ENCODE data around the gene NYAP1. TPM values are rescaled to one million over a fixed set of nuclear protein-coding genes. Genes with fewer than 3 reads are reported as not detected.
"Not testable (repeated sequence)": the region's sequence is repeated elsewhere in the genome, so short reads cannot be mapped to it uniquely, and the experiment has no call there.

The NYAP1 gene
- total RNA-seq, 2 donors from 2014 or later = 0.92 to 0.95 TPM

DNA sequence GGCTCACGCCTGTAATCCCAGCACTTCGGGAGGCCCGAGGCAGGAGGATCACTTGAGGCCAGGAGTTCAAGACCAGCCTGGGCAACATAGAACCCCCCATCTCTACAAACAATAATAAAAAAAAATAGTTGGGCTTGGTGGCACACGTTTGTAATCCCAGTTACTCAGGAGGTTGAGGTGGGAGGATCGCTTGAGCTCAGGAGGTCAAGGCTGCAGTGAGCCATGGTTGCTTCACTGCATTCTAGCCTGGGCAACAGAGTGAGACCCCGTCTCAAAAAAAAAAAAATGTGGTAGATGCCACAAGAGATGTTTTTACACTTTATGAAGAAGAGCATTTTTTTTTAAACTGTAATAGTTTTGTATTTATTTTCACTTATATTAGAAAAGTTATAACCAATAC, 12.8 kb downstream of the NYAP1 start:
- Histone ChIP-seq H3K9me3 (no peaks in the 10 kb centered on the region), H3K27ac (no peak overlapping the region)
- ATAC-seq (ENCODE audit: insufficient number of reproducible peaks, low FRiP score, low read depth) = no peak

DNA sequence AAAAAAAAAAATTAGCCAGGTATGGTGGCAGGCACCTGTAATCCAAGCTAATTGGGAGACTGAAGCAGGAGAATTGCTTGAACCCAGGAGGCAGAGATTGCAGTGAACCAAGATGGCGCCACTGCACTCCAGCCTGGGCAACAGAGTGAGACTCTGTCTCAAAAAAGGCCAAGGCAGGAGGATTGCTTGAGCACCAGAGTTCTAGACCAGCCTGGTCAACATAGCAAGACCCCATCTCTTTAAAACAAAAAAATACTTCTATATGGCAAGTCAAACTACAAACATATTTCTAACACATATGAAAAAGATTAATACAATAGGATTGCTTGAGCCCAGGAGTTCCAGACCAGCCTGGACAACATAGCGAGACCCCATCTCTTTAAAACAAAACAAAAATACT, 17.0 kb downstream of the NYAP1 start:
- not testable (repeated sequence) for ATAC-seq (ENCODE audit: insufficient number of reproducible peaks, low FRiP score, low read depth); H3K4me3 ChIP-seq; DNase-seq (ENCODE audit: low spot score); H3K9me3 ChIP-seq; H3K27ac ChIP-seq; H3K36me3 ChIP-seq; H3K4me1 ChIP-seq (ENCODE audit: control insufficient read depth in 1 of 2, low read depth in 2 of 2); H3K27me3 ChIP-seq (replicated peaks; ENCODE audit: insufficient read depth)

More for the DNA sequence above, 12.8 kb downstream of the NYAP1 start:
- no peak overlapping the region for H3K4me3 ChIP-seq
- DNase-seq (ENCODE audit: low spot score) = no peak
- H3K4me1 ChIP-seq (ENCODE audit: control insufficient read depth in 1 of 2, low read depth in 2 of 2) = peaks cover 0 to 5% of the 10 kb centered on the region in 2 donors
- no peaks in the 10 kb centered on the region for H3K27me3 ChIP-seq (replicated peaks; ENCODE audit: insufficient read depth)
- H3K36me3 ChIP-seq = no peaks in the 10 kb centered on the region
- TF ChIP-seq, protein P1, sequence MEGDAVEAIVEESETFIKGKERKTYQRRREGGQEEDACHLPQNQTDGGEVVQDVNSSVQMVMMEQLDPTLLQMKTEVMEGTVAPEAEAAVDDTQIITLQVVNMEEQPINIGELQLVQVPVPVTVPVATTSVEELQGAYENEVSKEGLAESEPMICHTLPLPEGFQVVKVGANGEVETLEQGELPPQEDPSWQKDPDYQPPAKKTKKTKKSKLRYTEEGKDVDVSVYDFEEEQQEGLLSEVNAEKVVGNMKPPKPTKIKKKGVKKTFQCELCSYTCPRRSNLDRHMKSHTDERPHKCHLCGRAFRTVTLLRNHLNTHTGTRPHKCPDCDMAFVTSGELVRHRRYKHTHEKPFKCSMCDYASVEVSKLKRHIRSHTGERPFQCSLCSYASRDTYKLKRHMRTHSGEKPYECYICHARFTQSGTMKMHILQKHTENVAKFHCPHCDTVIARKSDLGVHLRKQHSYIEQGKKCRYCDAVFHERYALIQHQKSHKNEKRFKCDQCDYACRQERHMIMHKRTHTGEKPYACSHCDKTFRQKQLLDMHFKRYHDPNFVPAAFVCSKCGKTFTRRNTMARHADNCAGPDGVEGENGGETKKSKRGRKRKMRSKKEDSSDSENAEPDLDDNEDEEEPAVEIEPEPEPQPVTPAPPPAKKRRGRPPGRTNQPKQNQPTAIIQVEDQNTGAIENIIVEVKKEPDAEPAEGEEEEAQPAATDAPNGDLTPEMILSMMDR (IDR thresholded peaks at IDR 0.05) = no peak

DNA sequence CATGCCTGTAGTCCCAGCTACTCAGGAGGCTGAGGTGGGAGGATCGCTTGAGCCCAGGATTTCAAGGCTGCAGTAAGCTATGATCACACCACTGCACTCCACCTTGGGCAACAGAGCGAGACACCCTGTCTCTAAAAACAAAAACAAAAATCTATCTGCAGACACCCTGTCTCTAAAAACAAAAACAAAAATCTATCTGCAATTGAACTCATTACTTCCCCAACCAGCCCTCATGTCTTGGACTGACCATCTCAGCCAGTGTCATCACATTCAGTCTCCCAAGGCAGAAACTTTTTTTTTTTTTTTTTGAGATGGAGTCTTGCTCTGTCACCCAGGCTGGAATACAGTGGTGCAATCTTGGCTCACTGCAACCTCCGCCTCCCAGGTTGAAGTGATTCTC, 20.3 kb downstream of the NYAP1 start:
- not testable (repeated sequence) for H3K36me3 ChIP-seq; H3K27me3 ChIP-seq (replicated peaks; ENCODE audit: insufficient read depth); ATAC-seq (ENCODE audit: insufficient number of reproducible peaks, low FRiP score, low read depth); DNase-seq (ENCODE audit: low spot score); H3K4me3 ChIP-seq; H3K4me1 ChIP-seq (ENCODE audit: control insufficient read depth in 1 of 2, low read depth in 2 of 2); H3K27ac ChIP-seq; H3K9me3 ChIP-seq

DNA sequence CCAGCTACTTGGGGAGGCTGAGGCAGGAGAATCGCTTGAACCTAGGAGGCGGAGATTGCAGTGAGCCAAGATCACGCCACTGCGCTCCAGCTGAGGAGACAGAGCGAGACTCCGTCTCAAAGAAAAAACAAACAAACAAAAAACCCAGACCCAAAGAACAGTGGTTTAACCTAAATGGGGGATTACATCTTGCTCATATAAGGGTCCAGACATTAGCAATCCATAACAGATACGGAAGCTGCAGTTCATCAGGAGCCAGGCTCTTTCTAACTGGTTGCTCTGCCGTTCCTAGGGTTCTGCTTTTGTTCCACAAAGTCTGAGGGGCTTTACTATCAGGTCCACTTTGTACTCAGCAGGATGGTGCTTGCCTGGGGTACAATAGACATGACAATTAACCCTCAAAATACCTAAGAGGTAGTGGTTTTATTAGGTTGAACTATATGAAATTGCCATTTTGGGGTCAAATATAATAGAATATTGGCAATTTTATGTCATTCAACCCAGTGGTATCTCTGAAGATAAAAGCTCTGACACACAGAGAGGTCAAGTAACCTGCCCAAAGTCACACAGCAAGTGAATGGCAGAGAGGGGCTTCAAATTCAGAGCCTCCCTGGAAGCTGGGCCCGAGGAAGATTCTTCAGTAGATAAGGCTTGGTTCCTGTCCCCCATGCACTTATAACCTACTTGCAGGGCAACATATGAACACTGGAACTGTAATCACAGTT, 21.3 kb downstream of the NYAP1 start:
- H3K36me3 ChIP-seq = no peaks in the 10 kb centered on the region
- H3K27ac ChIP-seq = no peak overlapping the region
- H3K27me3 ChIP-seq (replicated peaks; ENCODE audit: insufficient read depth) = no peaks in the 10 kb centered on the region
- TF ChIP-seq, protein P1 (IDR thresholded peaks at IDR 0.05) = no peak
- ATAC-seq (ENCODE audit: insufficient number of reproducible peaks, low FRiP score, low read depth) (no peak), DNase-seq (ENCODE audit: low spot score) (no peak)
- no peaks in the 10 kb centered on the region for H3K9me3 ChIP-seq
- no peaks in the 10 kb centered on the region for H3K4me1 ChIP-seq (ENCODE audit: control insufficient read depth in 1 of 2, low read depth in 2 of 2)
- H3K4me3 ChIP-seq = no peak overlapping the region

DNA sequence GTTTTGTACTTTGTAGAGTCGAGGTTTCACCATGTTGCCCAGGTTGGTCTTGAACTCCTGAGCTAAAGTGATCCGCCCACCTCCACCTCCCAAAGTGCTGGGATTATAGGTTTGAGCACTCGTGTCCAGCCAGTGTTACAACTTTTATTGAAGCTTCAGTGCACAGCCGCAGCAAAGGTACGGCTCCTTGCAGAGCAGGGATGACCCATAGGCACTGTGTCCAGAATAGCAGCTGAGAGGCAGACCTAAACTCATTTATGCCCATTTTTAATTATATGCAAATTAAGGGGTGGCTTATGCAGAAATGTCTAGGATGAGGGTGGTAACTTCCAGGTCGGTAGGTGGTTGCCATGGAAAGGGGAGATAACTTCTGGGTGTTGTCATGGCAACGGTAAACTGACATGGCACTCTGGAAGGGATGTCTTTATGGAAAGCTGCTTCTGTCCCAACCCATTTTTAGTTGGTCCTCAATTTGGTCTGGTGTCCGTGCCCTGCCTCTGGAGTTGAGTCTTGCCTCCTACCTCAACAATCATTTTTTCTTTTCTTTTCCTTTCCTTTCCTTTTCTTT, 22.7 kb downstream of the NYAP1 start:
- H3K9me3 ChIP-seq = no peaks in the 10 kb centered on the region
- H3K4me3 ChIP-seq = no peak overlapping the region
- TF ChIP-seq, protein P1 (IDR thresholded peaks at IDR 0.05) = no peak
- no peaks in the 10 kb centered on the region for H3K27me3 ChIP-seq (replicated peaks; ENCODE audit: insufficient read depth)
- no peak for ATAC-seq (ENCODE audit: insufficient number of reproducible peaks, low FRiP score, low read depth)
- no peak overlapping the region for H3K27ac ChIP-seq
- H3K4me1 ChIP-seq (ENCODE audit: control insufficient read depth in 1 of 2, low read depth in 2 of 2) = no peaks in the 10 kb centered on the region
- H3K36me3 ChIP-seq = no peaks in the 10 kb centered on the region
- no peak for DNase-seq (ENCODE audit: low spot score)

DNA sequence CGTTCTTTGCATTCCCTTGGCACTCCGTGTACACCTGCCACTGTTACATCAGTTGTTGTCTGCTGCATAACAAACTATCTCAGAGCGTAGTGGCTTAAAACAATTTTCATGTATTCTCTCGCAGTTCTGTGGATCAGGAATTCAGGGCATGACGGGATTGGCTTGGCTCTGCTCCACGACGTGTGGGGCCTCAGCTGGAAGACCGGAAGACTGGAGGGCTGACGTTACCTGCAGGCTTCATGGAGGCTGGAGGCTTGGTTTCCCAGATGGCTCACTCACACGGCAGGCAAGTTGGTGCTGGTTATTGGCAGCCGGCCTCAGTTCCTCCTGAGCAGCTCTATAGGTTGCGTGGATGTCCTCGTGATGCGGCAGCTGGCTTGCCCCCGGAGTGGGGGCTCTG, 25.5 kb downstream of the NYAP1 start:
- H3K27ac ChIP-seq = no peak overlapping the region
- H3K4me1 ChIP-seq (ENCODE audit: control insufficient read depth in 1 of 2, low read depth in 2 of 2) = no peaks in the 10 kb centered on the region
- ATAC-seq (ENCODE audit: insufficient number of reproducible peaks, low FRiP score, low read depth) (no peak), DNase-seq (ENCODE audit: low spot score) (no peak)
- H3K36me3 ChIP-seq = no peaks in the 10 kb centered on the region
- H3K9me3 ChIP-seq = no peaks in the 10 kb centered on the region
- H3K4me3 ChIP-seq = no peak overlapping the region
- H3K27me3 ChIP-seq (replicated peaks; ENCODE audit: insufficient read depth) = no peaks in the 10 kb centered on the region
- TF ChIP-seq, protein P1 (IDR thresholded peaks at IDR 0.05) = no peak
